Measurements from ENCODE around the gene ASH1L.

Gene ASH1L

GRCh38 chr1:155537193-155537592 lies 25.4 kb downstream of the ASH1L start:
- TF ChIP-seq CTCF (conservative IDR thresholded peaks at IDR 0.05; ENCODE audit: low read depth, low read length), result no peak

GRCh38 chr1:155531624-155532023 lies 31.0 kb downstream of the ASH1L start:
- peak; percentile 36 for DNase-seq (ENCODE audit: low read depth)
- no peak for TF ChIP-seq CTCF (conservative IDR thresholded peaks at IDR 0.05; ENCODE audit: low read depth, low read length)
- no peak overlapping the region for H3K4me3 ChIP-seq (ENCODE audit: low read depth, low read length)

More at GRCh38 chr1:155537193-155537592, 25.4 kb downstream of the ASH1L start:
- H3K4me3 ChIP-seq (ENCODE audit: low read depth, low read length), result no peak overlapping the region
- no peak for DNase-seq (ENCODE audit: low read depth)

GRCh38 chr1:155529929-155530328 lies 32.7 kb downstream of the ASH1L start:
- DNase-seq (ENCODE audit: low read depth), result no peak
- TF ChIP-seq CTCF (conservative IDR thresholded peaks at IDR 0.05; ENCODE audit: low read depth, low read length), result no peak

GRCh38 chr1:155529109-155529508 lies 33.5 kb downstream of the ASH1L start:
- TF ChIP-seq CTCF (conservative IDR thresholded peaks at IDR 0.05; ENCODE audit: low read depth, low read length), result no peak
- DNase-seq (ENCODE audit: low read depth), result no peak

More at GRCh38 chr1:155529929-155530328, 32.7 kb downstream of the ASH1L start:
- H3K4me3 ChIP-seq (ENCODE audit: low read depth, low read length), result no peak overlapping the region

GRCh38 chr1:155527677-155528076 lies 34.9 kb downstream of the ASH1L start:
- TF ChIP-seq CTCF (conservative IDR thresholded peaks at IDR 0.05; ENCODE audit: low read depth, low read length), result no peak
- no peak overlapping the region for H3K4me3 ChIP-seq (ENCODE audit: low read depth, low read length)
- DNase-seq (ENCODE audit: low read depth), result no peak

More at GRCh38 chr1:155529109-155529508, 33.5 kb downstream of the ASH1L start:
- H3K4me3 ChIP-seq (ENCODE audit: low read depth, low read length), result no peak overlapping the region

- DNase-seq (ENCODE audit: low read depth), result no peak
- no peak overlapping the region for H3K4me3 ChIP-seq (ENCODE audit: low read depth, low read length)
- no peak for TF ChIP-seq CTCF (conservative IDR thresholded peaks at IDR 0.05; ENCODE audit: low read depth, low read length)
Observed at GRCh38 chr1:155526356-155526755, 36.2 kb downstream of the ASH1L start.

GRCh38 chr1:155522069-155522468 lies 40.5 kb downstream of the ASH1L start:
- no peak for DNase-seq (ENCODE audit: low read depth)
- H3K4me3 ChIP-seq (ENCODE audit: low read depth, low read length), result no peak overlapping the region
- TF ChIP-seq CTCF (conservative IDR thresholded peaks at IDR 0.05; ENCODE audit: low read depth, low read length), result no peak

Measured in choroid plexus epithelial cell (primary cell).